GM12878 (cell line): ENCODE measurements around the gene PIAS1. TPM values are rescaled to one million over a fixed set of nuclear protein-coding genes. Genes with fewer than 3 reads are reported as not detected.
A peak's percentile ranks its signal among the peaks of the same experiment; 100 is the strongest.

Source experiments
- ATAC-seq: fragments of 200-7000 bp; cut with Tn5 transposase; 3 replicates; pipeline ENCODE4 v1.9.1; 2020; ENCODE audit warnings: mild to moderate bottlenecking, moderate library complexity
- BruUV-seq: library from RNA; stranded (reverse); fragments of 400-500 nt; replicated peaks from 2 replicates; lab custom pipeline; 2021; lab: Mats Ljungman, UMichigan
- CTCF ChIA-PET: fragments of 300-600 bp; sonication (Branson Sonifier 250); formaldehyde crosslinking; extraction: SDS; loops from one replicate; lab custom pipeline; 2021; ENCODE audit warnings: inconsistent platforms; lab: Yijun Ruan, JAX
- POLR2A ChIA-PET: fragments of 350-600 bp; formaldehyde crosslinking; extraction: SDS; loops from one replicate; lab custom pipeline; 2021; ENCODE audit warnings: inconsistent platforms; lab: Charles Lee
- RAD21 ChIA-PET: fragments of 300-600 bp; sonication (Branson Sonifier 250); formaldehyde crosslinking; loops from one replicate; lab custom pipeline; 2023; ENCODE audit warnings: antibody characterized with exemption; ENCODE audit not compliant: unreplicated experiment; lab: Charles Lee
- SMC1A ChIA-PET: fragments of 300-600 bp; sonication (Branson Sonifier 250); formaldehyde crosslinking; loops from one replicate; lab custom pipeline; 2023; ENCODE audit not compliant: unreplicated experiment, uncharacterized antibody; lab: Charles Lee
- DNase-seq: peaks from one replicate; pipeline ENCODE4 v3.0.0-alpha.2; 2011; ENCODE audit warnings: low read depth, low spot score
- FAIRE-seq: peaks from 3 replicates; lab custom pipeline; 2011; peaks lifted over from hg19 to GRCh38; lab: Jason Lieb, UNC
- H2AFZ ChIP-seq: 2 replicates; pipeline ENCODE4 v1.6.0; 2011; ENCODE audit warnings: low read depth, low read length, control low read depth; ENCODE audit not compliant: control insufficient read depth
- H3K27ac ChIP-seq: 2 replicates; pipeline ENCODE4 v1.5.1; 2011; ENCODE audit warnings: control low read depth; ENCODE audit not compliant: control insufficient read depth, insufficient read depth
- H3K27me3 ChIP-seq, 2 experiments: replicated peaks in 1 of 2; 2 replicates each; pipeline versions ENCODE4 v1.6.0 to v1.6.1; 2011; ENCODE audit warnings: low read length in 1 of 2; ENCODE audit not compliant: control insufficient read depth in 2 of 2, insufficient read depth in 2 of 2
- H3K36me3 ChIP-seq, 2 experiments: 2 replicates each; pipeline ENCODE4 v1.5.1; 2011; ENCODE audit warnings: low read length in 1 of 2; ENCODE audit not compliant: control insufficient read depth in 2 of 2, insufficient read depth in 2 of 2
- H3K4me1 ChIP-seq: 2 replicates; pipeline ENCODE4 v1.6.1; 2011; ENCODE audit warnings: mild to moderate bottlenecking, low read length, moderate library complexity, mixed read lengths; ENCODE audit not compliant: control insufficient read depth, insufficient read depth
- H3K4me2 ChIP-seq: 2 replicates; pipeline ENCODE4 v1.6.0; 2011; ENCODE audit warnings: control low read depth; ENCODE audit not compliant: control insufficient read depth, insufficient read depth
- H3K4me3 ChIP-seq: fragments of 200-600 bp; sonication (generic); 2 replicates; pipeline ENCODE4 v1.5.1; 2016
- H3K79me2 ChIP-seq: 2 replicates; pipeline ENCODE4 v1.6.0; 2011; ENCODE audit warnings: low read length; ENCODE audit not compliant: control insufficient read depth, insufficient read depth
- H3K9ac ChIP-seq: 2 replicates; pipeline ENCODE4 v1.8.0; 2011; ENCODE audit warnings: low read length, control low read depth, mixed read lengths; ENCODE audit not compliant: control insufficient read depth, insufficient read depth
- H3K9me3 ChIP-seq: replicated peaks from 3 replicates; pipeline ENCODE4 v1.5.1; 2011; ENCODE audit warnings: mild to moderate bottlenecking, low read length; ENCODE audit not compliant: control insufficient read depth, insufficient read depth
- H4K20me1 ChIP-seq: 2 replicates; pipeline ENCODE4 v1.6.0; 2011; ENCODE audit not compliant: control insufficient read depth, insufficient read depth
- BCL11A ChIP-seq: IDR thresholded peaks from 2 replicates; pipeline ENCODE4 v1.6.1; 2011; ENCODE audit warnings: low read depth, low read length
- CTCF ChIP-seq, 3 experiments: IDR thresholded peaks in 2 of 3; conservative IDR thresholded peaks in 1 of 3; 2 replicates each; pipeline ENCODE4 v1.5.1; 2011; ENCODE audit warnings: low read depth in 3 of 3, low read length in 3 of 3, mild to moderate bottlenecking in 3 of 3, control low read depth in 2 of 3, moderate library complexity in 2 of 3, inconsistent platforms in 1 of 3, mixed read lengths in 1 of 3; ENCODE audit not compliant: control insufficient read depth in 2 of 3, insufficient read depth in 1 of 3; ENCODE audit errors: extremely low read depth in 1 of 3
- DPF2 ChIP-seq: fragments of 450-650 bp; IDR thresholded peaks from 2 replicates; pipeline ENCODE4 v1.6.1; 2017; ENCODE audit warnings: mild to moderate bottlenecking
- FOXM1 ChIP-seq: IDR thresholded peaks from 2 replicates; pipeline ENCODE4 v1.6.1; 2012; ENCODE audit warnings: low read depth, mild to moderate bottlenecking, inconsistent platforms, low read length, moderate library complexity
- IRF3 ChIP-seq: fragments of 450-650 bp; IDR thresholded peaks from 2 replicates; pipeline ENCODE4 v1.6.1; 2014; ENCODE audit warnings: mild to moderate bottlenecking
- MTA3 ChIP-seq: IDR thresholded peaks from 2 replicates; pipeline ENCODE4 v1.6.1; 2012; ENCODE audit warnings: low read length, inconsistent platforms, borderline replicate concordance
- NFIC ChIP-seq: IDR thresholded peaks from 2 replicates; pipeline ENCODE4 v1.6.1; 2012; ENCODE audit warnings: low read depth, mild to moderate bottlenecking, inconsistent platforms, low read length, moderate library complexity
- POLR2A ChIP-seq: IDR thresholded peaks from 2 replicates; pipeline ENCODE4 v1.6.1; 2011; ENCODE audit warnings: low read depth, mild to moderate bottlenecking, low read length
- POLR2AphosphoS2 ChIP-seq: IDR thresholded peaks from 2 replicates; pipeline ENCODE4 v1.6.1; 2011; ENCODE audit warnings: low read depth, mild to moderate bottlenecking, low read length, improper control_type of control experiment, moderate library complexity
- SUZ12 ChIP-seq: fragments of 200-600 bp; sonication (generic); IDR thresholded peaks from one replicate; pipeline ENCODE4 v1.6.1; 2018; ENCODE audit warnings: antibody characterized with exemption, mild to moderate bottlenecking; ENCODE audit not compliant: unreplicated experiment
- TCF7 ChIP-seq: IDR thresholded peaks from 2 replicates; pipeline ENCODE4 v1.6.1; 2014; ENCODE audit warnings: antibody characterized with exemption, borderline replicate concordance
- YBX1 ChIP-seq: fragments of 450-650 bp; IDR thresholded peaks from 2 replicates; pipeline ENCODE4 v1.6.1; 2016; ENCODE audit warnings: antibody characterized with exemption
- WGBS: methylation state at CpG from one replicate; pipeline ENCODE4 v1.1.6; 2016; ENCODE audit warnings: low lambda C conversion rate; ENCODE audit not compliant: insufficient replicate concordance, insufficient coverage; ENCODE audit errors: missing lambda C conversion rate; 5-methylcytosine and 5-hydroxymethylcytosine counted together
- in situ Hi-C: fragments of 300-500 bp; cut with MboI; formaldehyde crosslinking; loops from 9 replicates; pipeline ENCODE4 v1.14.3; 2018; ENCODE audit warnings: mixed read lengths
- intact Hi-C: fragments of 100-400 bp; cut with micrococcal nuclease; formaldehyde crosslinking; loops from one replicate; pipeline ENCODE4 v1.14.2; 2022; ENCODE audit not compliant: unreplicated experiment
- polyA plus RNA-seq, 11 experiments: library from polyadenylated mRNA; depleted of rRNA in 4 of 11; unstranded in 6 of 11; stranded (reverse) in 5 of 11; fragments of >200 nt; fragmentation: Nextera tagmentation in 4 of 11; fragmentation: Illumina TruSeq in 1 of 11; extraction: Ambion mirVana in 4 of 11; extraction: Trizol in 1 of 11; gene quantifications; 1 replicate in 1 of 11; 2 replicates in 10 of 11; pipeline versions ENCODE4 v1.2.1 to v1.2.3, GENCODE V29; 2011 to 2016; ENCODE audit warnings: inconsistent platforms in 2 of 11, missing spikeins in 2 of 11, low read depth in 1 of 11
- total RNA-seq, 4 experiments: library from RNA; depleted of rRNA in 3 of 4; stranded (reverse); fragments of >200 nt in 3 of 4; fragmentation: Illumina TruSeq in 1 of 4; extraction: Trizol in 1 of 4; gene quantifications; 2 replicates each; pipeline versions ENCODE4 v1.2.1 to v1.2.3, GENCODE V29; 2013 to 2021

Gene PIAS1
- total and polyA plus RNA-seq, 10 of the 15 experiments (the other 5 are each of a cell fraction or from before 2014, with no cell fraction given), result 20.2 to 96.3 (median 37.0) TPM

DNA sequence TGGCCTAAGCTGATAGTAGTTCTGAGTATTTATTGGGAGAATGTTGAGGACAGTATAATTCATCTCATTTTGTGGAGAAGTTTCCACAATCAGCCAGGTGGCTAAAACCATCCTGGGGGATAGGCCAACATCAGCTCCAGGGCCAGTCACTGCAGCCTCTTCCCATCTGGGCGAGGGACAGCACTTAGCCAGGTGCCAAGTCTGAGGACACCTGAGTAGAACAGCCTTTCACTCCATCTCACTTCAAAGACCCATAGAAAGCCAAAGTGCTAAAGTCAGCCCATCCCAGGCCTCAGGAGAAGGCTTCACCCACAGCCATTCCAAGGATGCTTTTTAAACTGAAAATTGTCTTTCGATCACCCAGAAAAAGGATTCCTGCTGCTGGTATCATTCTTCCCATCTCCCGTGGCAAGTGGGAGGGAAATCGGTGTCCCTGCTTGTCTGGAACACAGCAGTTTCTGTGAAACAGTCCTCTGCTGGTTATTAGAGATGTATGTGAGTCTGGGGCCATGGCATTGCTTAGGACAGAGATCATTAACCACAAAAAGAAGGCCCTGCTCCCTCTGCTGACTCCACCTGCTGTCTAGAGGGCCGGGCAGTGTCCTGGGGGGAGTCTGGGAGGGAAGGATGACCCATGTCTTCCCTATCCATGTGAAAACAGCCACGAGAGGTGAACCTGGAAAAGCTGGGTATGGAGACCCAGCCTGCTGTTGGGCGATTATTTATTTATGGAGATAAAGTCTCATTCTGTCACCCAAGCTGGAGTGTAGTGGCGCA lies 141.4 kb downstream of the PIAS1 start:
- CTCF ChIA-PET, result interaction anchor here (0.6 to 2.8 kb wide), 6 partner anchors 57 to 332 kb away, joined by 3 to 12 read pairs (median 3); no protein-coding TSS in a partner anchor
- WGBS, result 97% methylated on average over 8 of the region's 8 CpGs
- DNase-seq (no peak), FAIRE-seq (no peak), ATAC-seq (no peak)
- H3K36me3 ChIP-seq, result peaks cover 11 to 17% of the 10 kb centered on the region in 2 experiments
- RAD21 ChIA-PET, result interaction anchor here (0.5 to 1.3 kb wide), 2 partner anchors 332 to 337 kb away, joined by 3 to 6 read pairs; no protein-coding TSS in a partner anchor
- H3K4me2 ChIP-seq, result no peak overlapping the region
- SMC1A ChIA-PET, result interaction anchor here (1.0 to 2.9 kb wide), 3 partner anchors 27 to 58 kb away, joined by 3 to 8 read pairs (median 3); no protein-coding TSS in a partner anchor
- H3K27ac ChIP-seq, result no peak overlapping the region
- BruUV-seq, result no TSS peak
- intact Hi-C loops (no loop called here), in situ Hi-C loops (no loop called here)
- H3K79me2 ChIP-seq, result no peaks in the 10 kb centered on the region
- no peak overlapping the region for H3K9ac ChIP-seq
- H2AFZ ChIP-seq, result no peak overlapping the region
- H3K27me3 ChIP-seq, result no peaks in the 10 kb centered on the region
- POLR2A ChIA-PET, result interaction anchor here (0.6 kb wide), 1 partner anchor 31 kb away, joined by 3 read pairs; no protein-coding TSS in a partner anchor
- no peaks in the 10 kb centered on the region for H4K20me1 ChIP-seq
- H3K4me1 ChIP-seq, result no peaks in the 10 kb centered on the region
- H3K9me3 ChIP-seq, result no peaks in the 10 kb centered on the region
- H3K4me3 ChIP-seq, result no peak overlapping the region
- TF ChIP-seq NFIC (no peak), POLR2A (peak; percentile 32; the same call in 1 of the 2 replicates), TCF7 (no peak), IRF3 (no peak), MTA3 (no peak), POLR2AphosphoS2 (peak; percentile 35; the same call in 1 of the 2 replicates), SUZ12 (no peak), FOXM1 (no peak), BCL11A (no peak), CTCF (IDR thresholded peaks at IDR 0.05 in 2 of 3, conservative IDR thresholded peaks at IDR 0.05 in 1 of 3; ENCODE audit: control insufficient read depth in 2 of 3, extremely low read depth in 1 of 3, insufficient read depth in 1 of 3, low read depth in 3 of 3, low read length in 3 of 3) (0 out of 6 replicates have a peak, but pooled peaks of 1 of the 3 experiments have one; percentile 1), DPF2 (no peak), YBX1 (no peak)
